ENCODE measurements around the gene PEX14. TPM values are rescaled to one million over a fixed set of nuclear protein-coding genes. Genes with fewer than 3 reads are reported as not detected.
A peak's percentile ranks its signal among the peaks of the same experiment; 100 is the strongest.

PEX14 gene
- total and polyA plus RNA-seq, 11 donors, result 14.9 to 28.7 (median 20.4) TPM

GRCh38 chr1:10615932-10616671 lies 141.4 kb downstream of the PEX14 start:
- Histone ChIP-seq H3K27me3 (no peaks in the 10 kb centered on the region), H3K36me3 (peaks cover 0 to 9% (median 0%) of the 10 kb centered on the region in 9 donors), H3K4me3 (no peak overlapping the region), H3K9me3 (no peaks in the 10 kb centered on the region), H3K4me1 (peaks cover 0 to 15% (median 3%) of the 10 kb centered on the region in 12 donors), H3K27ac (no peak overlapping the region)
- WGBS, 4 donors, result 87 to 91% (median 90%) methylated on average over 23 to 27 of the region's 27 CpGs
- DNase-seq, result peak in 1 of 5 donors; percentile 3
- intact Hi-C loops (cut with DNase I), result no loop called here
- no peak for ATAC-seq
- no peak for TF ChIP-seq POLR2A (IDR thresholded peaks at IDR 0.05)
- no peak for TF ChIP-seq CTCF (IDR thresholded peaks at IDR 0.05)

- 95 to 97% (median 96%) methylated on average over 15 of the region's 15 CpGs for WGBS, 4 donors
- H3K27me3 ChIP-seq, result no peaks in the 10 kb centered on the region
- no peaks in the 10 kb centered on the region for H3K9me3 ChIP-seq
- ATAC-seq, result no peak
- H3K4me1 ChIP-seq, result peaks cover 0 to 11% (median 2%) of the 10 kb centered on the region in 12 donors
- DNase-seq, result peak in 1 of 5 donors; percentile 45
- no peak overlapping the region for H3K27ac ChIP-seq
- H3K4me3 ChIP-seq, result no peak overlapping the region
- TF ChIP-seq POLR2A (IDR thresholded peaks at IDR 0.05), result no peak
- no peak for TF ChIP-seq CTCF (IDR thresholded peaks at IDR 0.05)
- peaks cover 0 to 9% (median 2%) of the 10 kb centered on the region in 9 donors for H3K36me3 ChIP-seq
- intact Hi-C loops (cut with DNase I), result no loop called here
These were observed 141.9 kb downstream of the PEX14 start for GRCh38 chr1:10616696-10617095.

- H3K4me1 ChIP-seq, result peaks cover 0 to 6% (median 0%) of the 10 kb centered on the region in 12 donors
- ATAC-seq, result peak in 1 of 4 donors; percentile 13
- peaks cover 0 to 9% (median 3%) of the 10 kb centered on the region in 9 donors for H3K36me3 ChIP-seq
- 97 to 98% (median 98%) methylated on average over 5 of the region's 5 CpGs for WGBS, 4 donors
- no peaks in the 10 kb centered on the region for H3K27me3 ChIP-seq
- no peak overlapping the region for H3K4me3 ChIP-seq
- H3K27ac ChIP-seq, result no peak overlapping the region
- no peak for TF ChIP-seq CTCF (IDR thresholded peaks at IDR 0.05)
- no peak for TF ChIP-seq POLR2A (IDR thresholded peaks at IDR 0.05)
- H3K9me3 ChIP-seq, result no peaks in the 10 kb centered on the region
- peak in 1 of 5 donors; percentile 54 for DNase-seq
- intact Hi-C loops (cut with DNase I), result no loop called here
These were observed 142.6 kb downstream of the PEX14 start for GRCh38 chr1:10617318-10617717.

GRCh38 chr1:10617931-10618885 lies 143.5 kb downstream of the PEX14 start:
- peak in 1 of 5 donors; percentile 48 for DNase-seq
- Histone ChIP-seq H3K4me3 (no peak overlapping the region), H3K36me3 (peaks cover 0 to 17% (median 12%) of the 10 kb centered on the region in 9 donors), H3K4me1 (no peaks in the 10 kb centered on the region), H3K27ac (no peak overlapping the region), H3K27me3 (no peaks in the 10 kb centered on the region), H3K9me3 (no peaks in the 10 kb centered on the region)
- WGBS, 4 donors, result 96 to 98% (median 97%) methylated on average over 20 to 23 of the region's 23 CpGs
- intact Hi-C loops (cut with DNase I), result no loop called here
- TF ChIP-seq CTCF (IDR thresholded peaks at IDR 0.05) (no peak), POLR2A (IDR thresholded peaks at IDR 0.05) (no peak)
- no peak for ATAC-seq

Data from heart left ventricle (tissue), 16 donors.